Hepatocyte (in vitro differentiated cells): ENCODE data around the gene OVOL1. TPM values are rescaled to one million over a fixed set of nuclear protein-coding genes. Genes with fewer than 3 reads are reported as not detected.

ENCODE experiments used
- DNase-seq: peaks from one replicate; pipeline ENCODE4 v3.0.0-alpha.2; 2016; ENCODE audit warnings: low spot score
- H2AFZ ChIP-seq: fragments of 200-600 bp; sonication (generic); 2 replicates; pipeline ENCODE4 v1.6.0; 2016; ENCODE audit warnings: antibody characterized with exemption, mild to moderate bottlenecking
- H3K27ac ChIP-seq: fragments of 200-600 bp; sonication (generic); 2 replicates; pipeline ENCODE4 v1.5.1; 2016; ENCODE audit warnings: mild to moderate bottlenecking
- H3K27me3 ChIP-seq: fragments of 200-600 bp; sonication (generic); 2 replicates; pipeline ENCODE4 v1.6.1; 2016
- H3K36me3 ChIP-seq: fragments of 200-600 bp; sonication (generic); replicated peaks from 2 replicates; pipeline ENCODE4 v1.5.1; 2016; ENCODE audit warnings: low read depth; ENCODE audit not compliant: insufficient read depth
- H3K4me1 ChIP-seq: fragments of 200-600 bp; sonication (generic); 2 replicates; pipeline ENCODE4 v1.5.1; 2016; ENCODE audit warnings: mild to moderate bottlenecking, moderate library complexity; ENCODE audit not compliant: insufficient read depth
- H3K4me2 ChIP-seq: fragments of 200-600 bp; sonication (generic); 2 replicates; pipeline ENCODE4 v1.6.0; 2016
- H3K4me3 ChIP-seq: fragments of 200-600 bp; sonication (generic); 2 replicates; pipeline ENCODE4 v1.5.1; 2016; ENCODE audit warnings: mild to moderate bottlenecking
- H3K79me2 ChIP-seq: fragments of 200-600 bp; sonication (generic); 2 replicates; pipeline ENCODE4 v1.6.0; 2017; ENCODE audit warnings: mild to moderate bottlenecking
- H3K9me2 ChIP-seq: fragments of 200-600 bp; sonication (generic); replicated peaks from 2 replicates; pipeline ENCODE4 v1.6.0; 2017; ENCODE audit warnings: mild to moderate bottlenecking; ENCODE audit not compliant: insufficient read depth
- H3K9me3 ChIP-seq: fragments of 200-600 bp; sonication (generic); 2 replicates; pipeline ENCODE4 v1.5.1; 2016; ENCODE audit warnings: low read depth, mild to moderate bottlenecking
- H4K20me1 ChIP-seq: fragments of 200-600 bp; sonication (generic); 2 replicates; pipeline ENCODE4 v1.6.0; 2016; ENCODE audit warnings: mild to moderate bottlenecking; ENCODE audit not compliant: insufficient read depth, poor library complexity, severe bottlenecking
- EZH2 ChIP-seq: fragments of 200-600 bp; sonication (generic); IDR thresholded peaks from 2 replicates; pipeline ENCODE4 v1.6.1; 2016; ENCODE audit warnings: antibody characterized with exemption, mild to moderate bottlenecking, borderline replicate concordance
- EZH2phosphoT487 ChIP-seq: fragments of 200-600 bp; sonication (generic); IDR thresholded peaks from one replicate; pipeline ENCODE4 v1.6.1; 2018; ENCODE audit warnings: antibody characterized with exemption, mild to moderate bottlenecking, low read depth, moderate library complexity; ENCODE audit not compliant: unreplicated experiment, severe bottlenecking
- WGBS: methylation state at CpG from one replicate; pipeline ENCODE4 v1.1.6; 2016; ENCODE audit warnings: low lambda C conversion rate; ENCODE audit errors: missing lambda C conversion rate; 5-methylcytosine and 5-hydroxymethylcytosine counted together
- polyA plus RNA-seq: library from polyadenylated mRNA; unstranded; fragments of >200 nt; fragmentation: Nextera tagmentation; extraction: Ambion mirVana; gene quantifications from 2 replicates; pipeline ENCODE4 v1.2.1, GENCODE V29; 2016
- total RNA-seq: library from RNA; depleted of rRNA; stranded (reverse); fragments of >200 nt; gene quantifications from 2 replicates; pipeline ENCODE4 v1.2.3, GENCODE V29; 2014
- TF ChIP-seq, protein P1 (sequence below): fragments of 200-600 bp; sonication (generic); IDR thresholded peaks from 2 replicates; pipeline ENCODE4 v1.5.1; 2016; ENCODE audit warnings: antibody characterized with exemption, mild to moderate bottlenecking; ENCODE audit not compliant: poor library complexity

The OVOL1 gene
- total and polyA plus RNA-seq, 2 experiments from 2014 or later = 20.6 to 26.3 TPM

- no peaks in the 10 kb centered on the region for H4K20me1 ChIP-seq
- 95% methylated on average over 9 of the region's 9 CpGs for WGBS
- no peak overlapping the region for H3K4me2 ChIP-seq
Measured at GRCh38 chr11:65809496-65809895, 22.6 kb downstream of the OVOL1 start.

DNA sequence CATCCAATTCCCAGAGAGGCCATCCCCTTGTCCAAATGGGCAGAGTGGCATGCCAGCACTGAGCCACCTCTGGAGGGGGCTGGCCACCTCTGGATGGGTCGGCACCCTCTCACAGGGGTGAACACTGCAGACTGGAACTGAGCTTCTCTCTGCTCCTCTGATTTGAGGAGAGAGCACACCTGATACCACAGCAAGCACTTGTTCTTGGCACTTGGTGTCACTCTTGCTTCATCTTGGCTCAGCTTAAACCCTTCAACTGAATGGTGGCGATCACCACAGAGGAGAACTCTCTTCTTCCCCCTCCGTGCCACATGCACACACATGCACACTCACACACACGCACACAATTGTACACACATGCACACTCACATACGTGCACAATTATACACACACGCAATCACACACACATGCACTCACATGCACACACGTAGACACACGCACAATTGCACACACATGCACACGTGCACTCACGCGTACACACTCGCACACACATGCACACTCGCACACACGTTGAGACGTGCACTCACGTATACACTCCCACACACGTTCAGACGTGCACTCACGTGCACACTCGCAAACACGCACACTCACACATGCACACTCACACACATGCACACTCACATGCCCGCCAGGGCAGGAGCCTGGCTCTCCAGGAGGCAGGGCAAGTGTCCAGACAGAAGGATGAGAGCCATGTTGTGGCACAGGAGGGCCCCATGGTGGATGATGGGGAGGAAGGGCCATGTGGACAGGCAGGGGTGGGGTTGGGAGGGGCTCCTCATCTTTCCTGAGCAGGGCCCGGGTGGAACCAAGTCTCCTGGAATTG lies 23.4 kb downstream of the OVOL1 start:
- WGBS = 92% methylated on average over 23 of the region's 23 CpGs
- TF ChIP-seq EZH2phosphoT487 = no peak
- TF ChIP-seq, protein P1, sequence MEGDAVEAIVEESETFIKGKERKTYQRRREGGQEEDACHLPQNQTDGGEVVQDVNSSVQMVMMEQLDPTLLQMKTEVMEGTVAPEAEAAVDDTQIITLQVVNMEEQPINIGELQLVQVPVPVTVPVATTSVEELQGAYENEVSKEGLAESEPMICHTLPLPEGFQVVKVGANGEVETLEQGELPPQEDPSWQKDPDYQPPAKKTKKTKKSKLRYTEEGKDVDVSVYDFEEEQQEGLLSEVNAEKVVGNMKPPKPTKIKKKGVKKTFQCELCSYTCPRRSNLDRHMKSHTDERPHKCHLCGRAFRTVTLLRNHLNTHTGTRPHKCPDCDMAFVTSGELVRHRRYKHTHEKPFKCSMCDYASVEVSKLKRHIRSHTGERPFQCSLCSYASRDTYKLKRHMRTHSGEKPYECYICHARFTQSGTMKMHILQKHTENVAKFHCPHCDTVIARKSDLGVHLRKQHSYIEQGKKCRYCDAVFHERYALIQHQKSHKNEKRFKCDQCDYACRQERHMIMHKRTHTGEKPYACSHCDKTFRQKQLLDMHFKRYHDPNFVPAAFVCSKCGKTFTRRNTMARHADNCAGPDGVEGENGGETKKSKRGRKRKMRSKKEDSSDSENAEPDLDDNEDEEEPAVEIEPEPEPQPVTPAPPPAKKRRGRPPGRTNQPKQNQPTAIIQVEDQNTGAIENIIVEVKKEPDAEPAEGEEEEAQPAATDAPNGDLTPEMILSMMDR = no peak
- TF ChIP-seq EZH2 = no peak
- Histone ChIP-seq H3K4me3 (no peak overlapping the region), H3K9me2 (no peaks in the 10 kb centered on the region), H3K36me3 (no peaks in the 10 kb centered on the region), H3K27me3 (no peaks in the 10 kb centered on the region), H3K9me3 (no peaks in the 10 kb centered on the region), H4K20me1 (no peaks in the 10 kb centered on the region), H3K27ac (no peak overlapping the region), H3K79me2 (no peaks in the 10 kb centered on the region), H3K4me1 (no peaks in the 10 kb centered on the region), H3K4me2 (no peak overlapping the region), H2AFZ (no peak overlapping the region)
- no peak for DNase-seq

More at GRCh38 chr11:65809496-65809895, 22.6 kb downstream of the OVOL1 start:
- Histone ChIP-seq H3K4me3 (no peak overlapping the region), H3K79me2 (no peaks in the 10 kb centered on the region), H3K36me3 (no peaks in the 10 kb centered on the region), H3K4me1 (no peaks in the 10 kb centered on the region), H2AFZ (no peak overlapping the region), H3K9me3 (no peaks in the 10 kb centered on the region), H3K27me3 (no peaks in the 10 kb centered on the region), H3K27ac (no peak overlapping the region), H3K9me2 (no peaks in the 10 kb centered on the region)
- no peak for DNase-seq
- TF ChIP-seq, protein P1 = no peak
- no peak for TF ChIP-seq EZH2phosphoT487
- TF ChIP-seq EZH2 = no peak

GRCh38 chr11:65811764-65812475 lies 25.1 kb downstream of the OVOL1 start:
- no peak overlapping the region for H3K4me3 ChIP-seq
- no peak for DNase-seq

More at GRCh38 chr11:65811764-65812475, 25.1 kb downstream of the OVOL1 start:
- Histone ChIP-seq H2AFZ (no peak overlapping the region), H3K4me2 (no peak overlapping the region), H3K4me1 (no peaks in the 10 kb centered on the region), H3K27ac (no peak overlapping the region), H3K9me3 (no peaks in the 10 kb centered on the region), H4K20me1 (no peaks in the 10 kb centered on the region), H3K36me3 (no peaks in the 10 kb centered on the region), H3K27me3 (no peaks in the 10 kb centered on the region), H3K9me2 (no peaks in the 10 kb centered on the region), H3K79me2 (peaks cover 16% of the 10 kb centered on the region)
- 54% methylated on average over 19 of the region's 19 CpGs for WGBS
- TF ChIP-seq EZH2phosphoT487 = no peak
- TF ChIP-seq, protein P1 = no peak
- TF ChIP-seq EZH2 = no peak
